ENCODE data around the gene MCC. TPM values are rescaled to one million over a fixed set of nuclear protein-coding genes. Genes with fewer than 3 reads are reported as not detected.

MCC gene
- total RNA-seq, 4 donors from 2014 or later = 6.8 to 11.9 (median 9.0) TPM

GRCh38 chr5:113193311-113193978, 294.8 kb downstream of the MCC start:
- no peaks in the 10 kb centered on the region for H3K36me3 ChIP-seq
- no peaks in the 10 kb centered on the region for H3K4me1 ChIP-seq
- in situ Hi-C loops (cut with MboI; ENCODE audit: low sequenced_read_pairs in 4 of 4) = no loop called here
- intact Hi-C loops (cut with DNase I; ENCODE audit: low total_unique reads) = no loop called here
- no peak overlapping the region for H3K4me3 ChIP-seq
- TF ChIP-seq POLR2A (IDR thresholded peaks at IDR 0.05) (no peak), CTCF (IDR thresholded peaks at IDR 0.05 in 4 of 5, conservative IDR thresholded peaks at IDR 0.05 in 1 of 5) (no peak)
- no peak overlapping the region for H3K27ac ChIP-seq
- no peak for ATAC-seq
- no peaks in the 10 kb centered on the region for H3K27me3 ChIP-seq
- H3K9me3 ChIP-seq = no peaks in the 10 kb centered on the region
- DNase-seq = no peak

GRCh38 chr5:113192541-113192940, 295.7 kb downstream of the MCC start:
- H3K9me3 ChIP-seq = no peaks in the 10 kb centered on the region
- H3K27me3 ChIP-seq = no peaks in the 10 kb centered on the region
- H3K4me1 ChIP-seq = no peaks in the 10 kb centered on the region
- in situ Hi-C loops (cut with MboI; ENCODE audit: low sequenced_read_pairs in 4 of 4) (no loop called here), intact Hi-C loops (cut with DNase I; ENCODE audit: low total_unique reads) (no loop called here)
- DNase-seq (no peak), ATAC-seq (no peak)
- no peaks in the 10 kb centered on the region for H3K36me3 ChIP-seq
- no peak overlapping the region for H3K4me3 ChIP-seq
- H3K27ac ChIP-seq = no peak overlapping the region
- no peak for TF ChIP-seq CTCF (IDR thresholded peaks at IDR 0.05 in 4 of 5, conservative IDR thresholded peaks at IDR 0.05 in 1 of 5)
- TF ChIP-seq POLR2A (IDR thresholded peaks at IDR 0.05) = no peak

GRCh38 chr5:113190347-113190746, 297.9 kb downstream of the MCC start:
- intact Hi-C loops (cut with DNase I; ENCODE audit: low total_unique reads) = no loop called here
- no peaks in the 10 kb centered on the region for H3K36me3 ChIP-seq
- TF ChIP-seq CTCF (IDR thresholded peaks at IDR 0.05 in 4 of 5, conservative IDR thresholded peaks at IDR 0.05 in 1 of 5) = no peak
- TF ChIP-seq POLR2A (IDR thresholded peaks at IDR 0.05) = no peak
- H3K4me3 ChIP-seq = no peak overlapping the region
- no peak for DNase-seq
- H3K27ac ChIP-seq = no peak overlapping the region
- H3K4me1 ChIP-seq = peaks cover 0 to 8% of the 10 kb centered on the region in 2 donors
- no peak for ATAC-seq
- H3K9me3 ChIP-seq = no peaks in the 10 kb centered on the region
- in situ Hi-C loops (cut with MboI; ENCODE audit: low sequenced_read_pairs in 4 of 4) = no loop called here
- no peaks in the 10 kb centered on the region for H3K27me3 ChIP-seq

GRCh38 chr5:113189291-113189690, 299.0 kb downstream of the MCC start:
- ATAC-seq (no peak), DNase-seq (no peak)
- in situ Hi-C loops (cut with MboI; ENCODE audit: low sequenced_read_pairs in 4 of 4) (no loop called here), intact Hi-C loops (cut with DNase I; ENCODE audit: low total_unique reads) (no loop called here)
- no peak overlapping the region for H3K27ac ChIP-seq
- H3K4me3 ChIP-seq = no peak overlapping the region
- no peak for TF ChIP-seq POLR2A (IDR thresholded peaks at IDR 0.05)
- TF ChIP-seq CTCF (IDR thresholded peaks at IDR 0.05 in 4 of 5, conservative IDR thresholded peaks at IDR 0.05 in 1 of 5) = no peak
- H3K4me1 ChIP-seq = peaks cover 0 to 8% of the 10 kb centered on the region in 2 donors
- no peaks in the 10 kb centered on the region for H3K36me3 ChIP-seq
- no peaks in the 10 kb centered on the region for H3K27me3 ChIP-seq
- H3K9me3 ChIP-seq = no peaks in the 10 kb centered on the region

GRCh38 chr5:113188436-113188835, 299.8 kb downstream of the MCC start:
- Histone ChIP-seq H3K4me1 (peaks cover 0 to 8% of the 10 kb centered on the region in 2 donors), H3K9me3 (no peaks in the 10 kb centered on the region), H3K4me3 (no peak overlapping the region), H3K27me3 (no peaks in the 10 kb centered on the region), H3K27ac (no peak overlapping the region), H3K36me3 (no peaks in the 10 kb centered on the region)
- DNase-seq (no peak), ATAC-seq (no peak)
- in situ Hi-C loops (cut with MboI; ENCODE audit: low sequenced_read_pairs in 4 of 4) = no loop called here
- no peak for TF ChIP-seq POLR2A (IDR thresholded peaks at IDR 0.05)
- no peak for TF ChIP-seq CTCF (IDR thresholded peaks at IDR 0.05 in 4 of 5, conservative IDR thresholded peaks at IDR 0.05 in 1 of 5)
- intact Hi-C loops (cut with DNase I; ENCODE audit: low total_unique reads) = no loop called here
